Right atrium auricular region (tissue), 2 donors: ENCODE data around the gene NKAIN4. TPM values are rescaled to one million over a fixed set of nuclear protein-coding genes. Genes with fewer than 3 reads are reported as not detected.

Experiments
- DNase-seq: peaks from one replicate; pipeline ENCODE4 v3.0.0-alpha.2; 2019; ENCODE audit warnings: low spot score
- H3K27ac ChIP-seq, 2 donors: fragments of 200-600 bp; sonication (generic); 1 replicate in 1 of 2; 2 replicates in 1 of 2; pipeline ENCODE4 v1.5.1; 2016 to 2019
- H3K27me3 ChIP-seq, 2 donors: fragments of 200-600 bp; sonication (generic); one replicate each; pipeline versions ENCODE4 v1.5.1 to v1.6.0; 2017 to 2019
- H3K36me3 ChIP-seq: fragments of 200-600 bp; sonication (generic); one replicate; pipeline ENCODE4 v1.5.1; 2016
- H3K4me1 ChIP-seq, 2 donors: fragments of 200-600 bp; sonication (generic); one replicate each; pipeline versions ENCODE4 v1.5.1 to v1.6.0; 2017 to 2019
- H3K4me3 ChIP-seq, 2 donors: fragments of 200-600 bp; sonication (generic); 1 replicate in 1 of 2; 2 replicates in 1 of 2; pipeline ENCODE4 v1.5.1; 2017 to 2019; ENCODE audit warnings: mild to moderate bottlenecking in 1 of 2, moderate library complexity in 1 of 2
- H3K9me3 ChIP-seq, 2 donors: fragments of 200-600 bp; sonication (generic); one replicate each; pipeline ENCODE4 v1.5.1; 2019
- CTCF ChIP-seq, 2 donors: fragments of 200-600 bp; sonication (generic); IDR thresholded peaks; one replicate each; pipeline ENCODE4 v1.5.1; 2019; ENCODE audit warnings: antibody characterized with exemption in 2 of 2
- total RNA-seq, 2 donors: library from RNA; depleted of rRNA; stranded (reverse); fragments of >200 nt; gene quantifications; one replicate each; pipeline ENCODE4 v1.1.0, GENCODE V29; 2016

Gene NKAIN4
- total RNA-seq, 2 donors from 2014 or later: not detected

- no peak for DNase-seq
- Histone ChIP-seq H3K4me3 (no peak overlapping the region), H3K27ac (no peak overlapping the region), H3K27me3 (peaks cover 0 to 3% of the 10 kb centered on the region in 2 donors), H3K4me1 (no peaks in the 10 kb centered on the region), H3K36me3 (no peaks in the 10 kb centered on the region), H3K9me3 (no peaks in the 10 kb centered on the region)
- no peak for TF ChIP-seq CTCF (IDR thresholded peaks at IDR 0.05)
Measured at GRCh38 chr20:63246490-63247288, 7.6 kb downstream of the NKAIN4 start.

- H3K27ac ChIP-seq: no peak overlapping the region
- DNase-seq: no peak
- H3K36me3 ChIP-seq: no peaks in the 10 kb centered on the region
- H3K4me1 ChIP-seq: no peaks in the 10 kb centered on the region
- TF ChIP-seq CTCF (IDR thresholded peaks at IDR 0.05): no peak
- H3K27me3 ChIP-seq: peaks cover 0 to 3% of the 10 kb centered on the region in 2 donors
- H3K4me3 ChIP-seq: no peak overlapping the region
- no peaks in the 10 kb centered on the region for H3K9me3 ChIP-seq
Measured at GRCh38 chr20:63244468-63244867, 9.8 kb downstream of the NKAIN4 start.

- Histone ChIP-seq H3K4me3 (no peak overlapping the region), H3K27ac (no peak overlapping the region), H3K27me3 (peaks cover 0 to 3% of the 10 kb centered on the region in 2 donors), H3K36me3 (no peaks in the 10 kb centered on the region), H3K4me1 (no peaks in the 10 kb centered on the region), H3K9me3 (no peaks in the 10 kb centered on the region)
- no peak for TF ChIP-seq CTCF (IDR thresholded peaks at IDR 0.05)
- no peak for DNase-seq
Measured at GRCh38 chr20:63243604-63244247, 10.5 kb downstream of the NKAIN4 start.

- no peak overlapping the region for H3K27ac ChIP-seq
- no peak overlapping the region for H3K4me3 ChIP-seq
- no peaks in the 10 kb centered on the region for H3K9me3 ChIP-seq
- H3K27me3 ChIP-seq: no peaks in the 10 kb centered on the region
- DNase-seq: no peak
- no peak for TF ChIP-seq CTCF (IDR thresholded peaks at IDR 0.05)
- H3K4me1 ChIP-seq: no peaks in the 10 kb centered on the region
- no peaks in the 10 kb centered on the region for H3K36me3 ChIP-seq
Measured at GRCh38 chr20:63242736-63243135, 11.5 kb downstream of the NKAIN4 start.

- TF ChIP-seq CTCF (IDR thresholded peaks at IDR 0.05): no peak
- H3K4me1 ChIP-seq: no peaks in the 10 kb centered on the region
- no peaks in the 10 kb centered on the region for H3K27me3 ChIP-seq
- no peak overlapping the region for H3K4me3 ChIP-seq
- DNase-seq: no peak
- H3K36me3 ChIP-seq: no peaks in the 10 kb centered on the region
- no peaks in the 10 kb centered on the region for H3K9me3 ChIP-seq
- no peak overlapping the region for H3K27ac ChIP-seq
Measured at GRCh38 chr20:63241272-63241671, 13.0 kb downstream of the NKAIN4 start.
